ENCODE data around the gene C5orf47.

The C5orf47 gene

GRCh38 chr5:174044466-174045254 lies 55.7 kb downstream of the C5orf47 start:
- no peak for DNase-seq (ENCODE audit: low read depth in 2 of 2)

GRCh38 chr5:174045470-174046025 lies 56.6 kb downstream of the C5orf47 start, which contains the start of gene NSG2:
Gene NSG2, plus strand, starts transcription at chr5:174045706. Its CDS starts 1,050 bp downstream, at chr5:174046756.
- peak; percentile 66 to 72 for DNase-seq (ENCODE audit: low read depth in 2 of 2)

- DNase-seq (ENCODE audit: low read depth in 2 of 2) = no peak
Measured at GRCh38 chr5:174046558-174046957, 57.6 kb downstream of the C5orf47 start.

- DNase-seq (ENCODE audit: low read depth in 2 of 2) = no peak
Measured at GRCh38 chr5:174047472-174048099, 58.6 kb downstream of the C5orf47 start.

- DNase-seq (ENCODE audit: low read depth in 2 of 2) = no peak
Measured at GRCh38 chr5:174052636-174053035, 63.7 kb downstream of the C5orf47 start.

GRCh38 chr5:174053905-174054304 lies 64.9 kb downstream of the C5orf47 start:
- no peak for DNase-seq (ENCODE audit: low read depth in 2 of 2)

Measured in fibroblast of skin of left biceps (primary cell).